GM19397 (cell line): Measurements from ENCODE around the gene PRKCA.

Experiments used
- ATAC-seq: cut with Tn5 transposase; IDR thresholded peaks from one replicate; pipeline ENCODE4 v1.9.1; 2021; ENCODE audit warnings: mild to moderate bottlenecking, moderate library complexity; ENCODE audit not compliant: unreplicated experiment

PRKCA gene

DNA sequence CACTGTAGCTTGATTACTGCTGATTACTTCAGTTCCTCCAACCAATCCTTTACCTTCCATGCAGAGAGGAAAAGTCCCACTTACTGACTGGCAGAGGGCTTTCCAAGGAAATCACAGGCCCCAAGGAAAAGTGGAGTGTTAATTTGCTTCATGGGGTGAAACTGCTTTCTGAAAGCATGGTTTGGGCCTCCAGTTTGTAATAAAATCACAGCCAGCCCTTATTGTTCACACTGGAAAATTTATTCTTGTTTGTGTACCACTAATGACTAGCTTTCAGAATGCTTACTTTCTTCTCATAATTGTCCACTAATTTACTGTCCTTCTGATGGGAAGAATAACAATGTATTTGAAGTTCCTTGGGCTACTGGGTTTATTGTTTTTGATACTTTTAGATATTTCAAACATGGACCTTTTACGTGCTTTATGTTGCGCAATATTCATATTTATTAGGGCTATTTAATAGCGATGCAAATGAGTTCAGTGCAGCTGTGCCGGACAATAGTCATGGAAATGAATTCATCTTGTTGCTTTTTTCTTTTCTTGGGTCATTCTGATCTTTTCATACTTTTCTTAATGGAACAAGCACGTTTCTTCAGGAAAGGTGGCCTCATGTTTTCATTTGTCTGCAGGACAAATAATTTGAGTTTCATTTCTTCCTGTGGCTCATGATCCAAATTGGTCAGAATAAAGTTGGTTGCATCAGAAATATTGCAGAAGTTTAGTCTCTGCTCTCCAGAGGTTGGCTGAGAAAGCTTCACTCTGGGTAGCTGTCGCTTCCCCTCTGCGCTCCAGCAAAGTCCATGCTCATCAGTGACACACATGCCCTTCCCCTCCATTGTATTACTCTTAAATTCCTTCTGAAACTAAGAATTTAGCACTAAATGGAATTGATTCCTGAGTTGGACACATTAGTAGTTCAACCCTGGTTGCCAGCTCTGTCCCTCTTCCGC, 128.7 kb downstream of the PRKCA start:
- ATAC-seq, result no peak

DNA sequence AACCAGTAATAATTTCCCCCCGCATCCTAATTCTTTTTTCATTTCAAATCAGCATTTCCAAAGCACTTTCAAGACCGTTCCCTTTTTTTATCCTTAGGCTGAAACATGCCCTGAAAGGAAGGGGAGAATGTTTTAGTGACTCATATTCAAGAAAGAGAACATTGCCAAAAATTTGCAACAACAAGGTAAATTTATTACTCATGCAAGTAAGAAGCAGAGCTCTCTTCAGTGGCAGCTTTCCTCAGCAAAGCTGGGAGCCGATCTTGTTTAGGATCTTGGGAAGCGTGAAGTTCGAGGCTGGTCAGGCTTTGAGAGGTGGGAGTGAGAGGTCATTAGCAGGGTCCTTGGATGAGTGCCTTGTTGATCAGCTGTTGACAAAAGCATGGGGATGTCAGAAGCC, 129.5 kb downstream of the PRKCA start:
- ATAC-seq, result no peak

DNA sequence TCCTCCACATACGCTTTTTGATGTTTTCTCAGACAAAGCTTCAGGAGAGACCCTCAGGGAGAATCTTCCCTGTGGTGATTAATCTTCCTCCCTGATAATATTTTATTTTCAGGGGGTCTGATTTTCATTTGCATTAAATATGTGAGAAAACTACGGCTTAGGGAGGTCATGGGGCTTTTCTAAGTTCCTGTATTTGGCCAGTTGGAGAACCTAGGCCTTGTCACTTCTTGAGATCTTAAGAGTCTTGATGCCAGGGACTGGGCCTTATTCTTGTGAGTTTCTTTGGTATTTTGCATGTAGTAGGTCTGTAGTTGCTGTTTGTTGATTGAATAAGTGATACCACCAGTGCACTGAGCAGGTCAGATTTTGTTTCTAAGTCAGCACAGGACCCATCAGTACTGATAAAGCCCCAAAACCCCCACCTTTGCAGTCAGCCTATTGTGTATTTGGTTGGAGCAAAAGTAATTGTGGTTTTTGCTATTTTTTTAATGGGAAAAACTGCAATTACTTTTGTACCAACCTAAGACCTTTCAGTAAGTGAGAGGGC, 130.1 kb downstream of the PRKCA start:
- ATAC-seq, result no peak

DNA sequence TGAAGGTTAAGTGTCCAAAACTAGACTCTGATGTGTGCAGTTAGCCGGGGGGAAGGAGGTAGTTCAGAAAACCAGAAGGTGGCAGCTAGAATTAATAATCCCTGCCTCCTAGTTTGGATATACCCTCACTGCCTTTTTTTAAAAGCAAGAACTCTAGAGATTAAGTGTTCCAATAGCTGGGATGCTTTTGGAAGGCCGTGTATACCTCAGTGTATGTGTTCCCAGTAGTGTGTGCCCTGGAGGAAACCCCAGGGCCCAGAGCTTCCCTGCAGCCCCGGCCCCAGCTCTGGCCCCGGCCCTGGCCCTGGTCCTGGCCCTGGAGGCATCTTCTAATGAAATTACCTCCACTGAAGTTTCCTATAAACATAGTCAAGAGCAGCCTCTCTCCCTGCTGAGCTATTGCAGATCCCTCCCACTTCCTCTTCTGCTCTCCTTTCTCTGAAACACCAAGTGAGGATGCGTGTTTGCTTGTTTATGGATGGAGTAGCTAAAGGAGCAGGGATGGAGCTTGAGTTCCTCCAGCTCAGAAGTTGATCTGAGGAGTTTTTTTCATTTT, 130.7 kb downstream of the PRKCA start:
- ATAC-seq, result no peak

DNA sequence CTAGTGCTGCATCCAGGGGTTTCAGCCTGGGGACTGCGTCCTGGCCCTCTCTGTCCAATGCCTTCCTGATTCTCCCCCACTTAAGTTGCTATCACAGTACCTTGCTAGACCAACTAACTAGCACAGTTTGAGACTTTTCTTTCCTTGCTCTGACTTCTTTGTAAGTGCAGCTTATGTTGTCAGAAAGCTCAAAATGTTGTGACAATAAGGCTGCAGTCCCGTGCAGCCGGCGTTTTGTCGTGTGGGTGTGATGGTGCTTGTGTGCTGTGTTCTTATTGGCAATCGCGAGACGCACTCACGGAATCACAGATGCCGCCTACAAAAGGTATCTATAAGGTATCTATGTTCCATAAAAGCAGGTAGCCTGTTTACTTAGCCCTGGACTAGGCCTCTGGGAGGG, 132.8 kb downstream of the PRKCA start:
- no peak for ATAC-seq

DNA sequence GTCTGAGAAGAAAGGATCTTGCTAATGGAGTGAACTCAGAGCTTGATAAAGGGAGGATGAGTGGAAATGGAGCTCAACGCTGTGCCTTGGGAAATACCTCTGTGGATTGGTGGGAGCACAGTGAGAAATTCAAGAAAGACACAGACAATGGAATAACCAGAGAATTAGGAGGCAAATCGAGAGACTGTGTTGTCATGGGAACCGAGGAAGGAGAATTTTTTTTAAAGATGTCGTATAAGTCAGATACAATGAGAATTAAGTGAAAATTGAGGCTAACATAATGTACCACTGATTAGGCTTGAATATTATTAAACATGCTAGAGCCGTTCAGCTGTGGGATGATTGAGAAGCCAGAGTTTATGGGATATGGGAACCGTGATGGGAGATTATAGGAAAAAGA, 134.2 kb downstream of the PRKCA start:
- ATAC-seq, result no peak

DNA sequence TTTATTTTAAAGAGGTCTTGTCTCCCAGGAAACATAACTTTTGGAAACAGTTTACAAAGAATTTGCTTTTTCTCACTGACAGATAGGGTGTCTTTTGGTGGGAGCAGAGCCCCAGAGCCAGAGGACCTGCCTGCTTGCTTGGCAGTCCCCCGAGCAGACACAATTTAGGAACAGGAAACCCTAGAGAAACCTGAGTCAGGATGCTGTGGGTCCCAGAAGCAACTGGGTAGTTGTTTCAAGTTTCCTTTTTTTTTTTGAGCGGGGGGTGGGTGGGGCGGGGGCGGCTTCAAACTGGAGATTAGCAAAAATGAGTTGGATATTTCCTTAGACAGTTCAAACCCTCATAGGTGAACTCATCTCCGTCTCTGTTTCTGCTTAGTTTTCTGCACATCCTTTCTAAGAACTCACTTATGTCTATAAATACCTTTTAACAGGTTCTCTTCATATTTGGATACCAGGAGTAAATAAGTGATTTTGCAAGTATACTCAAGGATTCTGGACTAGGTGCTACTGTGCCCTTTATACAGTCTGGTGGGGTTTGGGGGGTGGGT, 135.1 kb downstream of the PRKCA start:
- no peak for ATAC-seq

DNA sequence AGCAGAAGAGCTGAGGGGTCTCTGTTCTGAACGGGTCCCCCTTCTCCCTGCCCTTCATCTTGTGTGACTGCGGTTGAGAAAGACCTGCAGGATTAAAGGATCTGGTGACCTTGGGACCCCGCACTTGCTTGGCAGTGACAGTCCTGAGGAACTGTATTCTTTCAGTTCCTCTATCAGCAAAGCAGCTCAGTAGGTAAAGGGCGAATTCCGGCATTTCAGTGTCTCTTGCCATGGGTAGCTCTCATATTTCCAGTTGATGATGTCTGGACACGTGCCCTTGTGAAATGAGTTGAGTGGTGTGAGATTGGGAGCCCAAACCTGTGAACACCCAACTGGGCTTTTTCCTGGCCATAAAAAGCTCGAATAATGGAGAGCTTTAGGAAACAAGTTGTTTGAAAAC, 135.7 kb downstream of the PRKCA start:
- ATAC-seq, result no peak

DNA sequence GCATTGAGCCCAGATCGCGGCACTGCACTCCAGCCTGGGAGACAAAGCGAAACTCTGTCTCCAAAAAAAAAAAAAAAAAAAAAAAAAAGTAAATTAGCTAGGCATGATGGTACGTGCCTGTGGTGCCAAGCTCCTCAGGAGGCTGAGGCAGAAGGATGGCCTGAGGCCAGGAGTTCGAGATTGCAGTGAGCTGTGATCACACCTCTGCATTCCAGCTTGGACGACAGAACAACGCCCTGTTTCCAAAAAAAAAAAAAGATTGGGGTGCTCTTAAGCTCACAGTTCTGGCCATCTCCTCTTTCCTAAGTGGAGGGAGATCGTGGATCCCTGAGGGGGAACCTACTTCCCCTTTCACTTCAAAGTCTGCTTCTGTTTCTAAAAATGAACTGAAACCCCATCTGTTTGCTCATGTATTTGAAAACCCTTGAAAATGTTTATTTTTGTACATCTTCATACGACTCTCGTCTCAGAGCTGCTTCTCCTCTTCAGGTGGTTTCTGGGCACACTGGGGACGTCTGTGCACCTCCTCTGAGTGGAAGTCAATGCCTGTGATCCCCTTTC, 138.8 kb downstream of the PRKCA start:
- ATAC-seq, result peak; percentile 80

DNA sequence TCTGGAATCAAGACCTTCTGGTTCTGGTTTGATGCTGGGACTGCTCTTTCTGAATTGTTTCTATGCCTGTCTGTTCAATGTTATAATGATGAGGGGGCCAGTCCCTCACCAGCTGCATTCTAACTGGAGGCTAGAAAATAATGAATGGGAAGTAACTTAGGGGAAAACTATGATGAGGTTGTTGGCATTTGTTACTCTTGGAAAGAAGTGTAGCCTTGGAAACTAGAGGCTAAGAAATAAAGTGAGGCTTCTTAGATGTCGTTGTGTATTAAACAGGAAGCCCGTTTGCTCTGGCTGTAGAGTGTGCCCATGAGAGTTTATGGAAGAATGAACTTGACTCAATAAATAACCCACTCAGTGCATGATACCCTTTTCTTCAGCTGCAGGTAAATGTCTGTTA, 140.8 kb downstream of the PRKCA start:
- ATAC-seq, result no peak

DNA sequence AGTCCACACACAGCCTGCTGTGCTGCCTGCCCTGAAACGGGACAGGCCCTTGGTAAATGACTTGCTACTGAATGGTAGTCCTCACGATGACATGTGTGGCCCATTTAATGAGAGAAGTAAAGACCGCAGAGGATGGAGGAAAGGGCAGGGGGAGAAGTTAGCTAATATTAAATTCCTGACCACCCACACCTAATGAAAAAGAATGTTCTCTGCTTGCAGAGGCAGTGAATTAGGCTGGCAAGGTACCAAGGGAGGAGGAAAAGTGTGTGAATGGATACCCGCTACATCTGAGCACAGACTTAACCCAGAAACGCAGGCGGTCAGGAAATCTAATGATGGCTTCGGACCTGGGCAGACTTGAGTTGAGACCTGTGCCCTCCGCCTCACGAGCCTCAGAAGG, 141.2 kb downstream of the PRKCA start:
- ATAC-seq, result no peak

DNA sequence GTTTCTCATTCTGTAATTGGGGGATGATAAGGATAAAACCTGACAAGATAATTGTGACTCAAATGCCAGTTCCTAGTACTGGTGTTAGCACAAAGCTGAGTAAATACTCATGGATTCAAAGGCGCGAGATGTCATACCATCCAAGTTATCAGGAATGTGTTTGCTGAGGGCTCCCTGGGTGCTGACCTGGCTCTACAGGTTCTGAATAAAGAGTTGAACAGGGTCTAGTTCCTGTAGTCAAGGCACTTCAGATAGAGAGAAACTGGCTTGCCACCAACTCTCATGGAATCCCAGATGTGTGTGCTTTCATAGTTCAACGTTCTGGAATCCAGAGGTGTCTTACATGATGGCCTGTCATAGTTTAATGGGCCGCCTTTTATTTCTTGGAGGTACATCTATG, 141.6 kb downstream of the PRKCA start:
- no peak for ATAC-seq

DNA sequence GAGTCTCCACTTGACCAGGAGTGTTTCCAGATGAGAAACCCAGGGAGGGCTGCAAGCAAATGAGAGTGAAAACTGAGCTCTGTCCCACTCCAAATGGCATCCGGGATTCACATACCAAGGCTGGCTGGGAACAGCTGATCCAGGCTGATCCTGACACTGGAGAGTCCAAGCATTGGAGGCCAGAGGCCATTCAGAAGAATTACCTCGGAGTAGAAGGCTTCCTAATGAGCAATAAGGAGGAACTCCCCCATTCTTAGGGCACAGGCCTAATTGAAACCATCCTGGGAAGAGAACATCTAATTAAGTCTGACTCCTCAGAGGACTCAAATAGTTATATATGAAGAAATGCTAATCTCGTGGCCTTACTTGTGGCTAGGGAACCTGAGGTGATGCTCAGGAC, 142.8 kb downstream of the PRKCA start:
- ATAC-seq, result no peak

DNA sequence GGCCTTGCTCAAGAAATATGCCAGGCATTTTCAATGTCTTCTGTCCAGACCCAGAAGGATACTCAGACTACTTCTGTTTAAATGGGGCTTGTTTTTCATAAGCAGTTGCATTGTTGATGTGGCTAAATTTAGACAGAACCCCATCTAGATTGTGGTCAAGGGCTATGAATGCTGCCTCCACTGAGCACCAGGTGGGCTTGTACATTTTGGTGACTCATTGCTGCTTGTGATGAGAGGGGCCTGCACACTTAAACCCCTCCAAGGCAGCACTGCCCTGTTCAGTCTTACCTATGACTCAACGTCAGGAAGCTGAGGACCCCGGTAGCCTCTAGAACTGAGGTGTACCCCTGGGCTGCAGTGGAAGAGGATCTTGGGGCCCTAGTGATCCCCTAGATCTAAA, 144.0 kb downstream of the PRKCA start:
- ATAC-seq, result no peak

DNA sequence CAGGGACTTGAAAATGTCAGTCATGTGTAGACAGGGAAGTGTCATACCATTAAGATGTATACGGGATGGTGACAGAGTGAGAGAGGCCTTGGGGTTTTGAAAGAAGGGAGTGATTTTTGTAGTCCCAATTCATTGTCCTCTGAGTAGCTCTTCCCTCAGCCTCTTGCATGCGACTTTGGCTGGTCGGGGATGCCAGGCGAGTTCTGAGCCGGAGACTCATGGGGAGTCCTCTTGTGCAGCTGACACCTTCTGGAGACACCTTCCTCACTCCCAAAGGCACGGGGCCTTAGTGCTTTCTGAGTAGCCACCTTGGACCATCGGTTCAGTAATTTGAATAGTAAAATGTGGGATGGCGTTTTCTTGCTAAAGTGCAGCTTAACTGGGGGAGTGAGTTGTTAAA, 144.7 kb downstream of the PRKCA start:
- no peak for ATAC-seq

DNA sequence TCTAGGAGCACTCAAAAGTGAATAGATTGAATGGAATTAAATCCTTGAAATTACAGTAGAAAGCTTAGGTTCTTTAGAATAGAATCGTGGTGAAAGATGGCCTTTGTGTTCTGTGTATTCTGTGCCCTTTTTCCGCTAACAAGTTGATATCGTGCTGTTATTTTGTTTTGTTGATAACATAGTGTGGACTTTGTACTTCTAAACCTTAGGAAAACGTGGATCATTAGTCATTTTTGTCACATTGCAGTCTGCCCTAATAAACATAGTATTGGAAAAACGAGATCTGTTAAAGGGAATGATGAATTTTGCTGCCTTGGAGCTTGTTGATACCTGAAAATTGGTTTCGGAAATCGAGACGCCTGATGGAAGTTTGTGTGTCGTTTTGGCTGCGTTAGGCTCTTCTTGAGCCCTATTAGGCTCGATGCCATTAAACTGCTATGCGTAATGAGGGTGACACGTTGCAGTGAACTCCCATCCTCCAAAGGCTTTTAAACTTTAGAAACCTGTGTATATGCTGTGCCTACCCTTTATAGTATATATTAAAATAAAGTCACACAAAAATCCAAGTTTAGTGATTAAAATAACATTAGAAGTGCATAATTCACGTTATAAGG, 145.7 kb downstream of the PRKCA start:
- no peak for ATAC-seq

DNA sequence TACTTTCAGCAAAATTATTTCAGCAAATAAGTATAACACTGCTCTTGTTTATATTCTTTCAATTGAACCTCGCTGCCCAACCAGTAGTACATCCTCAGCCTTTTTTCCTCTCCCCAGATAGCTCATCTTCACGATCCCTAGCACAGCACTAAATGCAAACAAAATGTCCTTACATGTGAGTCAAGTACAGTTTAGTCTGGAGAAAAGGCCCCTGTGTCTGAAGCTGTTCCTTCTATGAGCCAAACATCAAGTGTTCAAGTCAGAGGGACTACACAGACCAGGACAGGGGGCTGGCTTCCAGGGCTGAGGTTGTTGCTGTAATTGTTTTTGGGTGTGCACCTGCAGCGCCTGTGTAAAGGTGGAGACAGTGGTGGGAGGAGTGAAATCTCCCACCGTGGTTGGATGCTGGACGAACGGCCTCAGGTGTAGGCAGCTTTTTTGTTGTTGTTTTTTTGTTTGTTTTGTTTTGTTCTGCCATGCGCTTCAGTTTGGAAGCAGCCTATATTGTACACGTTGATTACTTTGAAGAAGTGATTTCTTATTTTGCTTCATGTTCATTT, 147.1 kb downstream of the PRKCA start:
- no peak for ATAC-seq

DNA sequence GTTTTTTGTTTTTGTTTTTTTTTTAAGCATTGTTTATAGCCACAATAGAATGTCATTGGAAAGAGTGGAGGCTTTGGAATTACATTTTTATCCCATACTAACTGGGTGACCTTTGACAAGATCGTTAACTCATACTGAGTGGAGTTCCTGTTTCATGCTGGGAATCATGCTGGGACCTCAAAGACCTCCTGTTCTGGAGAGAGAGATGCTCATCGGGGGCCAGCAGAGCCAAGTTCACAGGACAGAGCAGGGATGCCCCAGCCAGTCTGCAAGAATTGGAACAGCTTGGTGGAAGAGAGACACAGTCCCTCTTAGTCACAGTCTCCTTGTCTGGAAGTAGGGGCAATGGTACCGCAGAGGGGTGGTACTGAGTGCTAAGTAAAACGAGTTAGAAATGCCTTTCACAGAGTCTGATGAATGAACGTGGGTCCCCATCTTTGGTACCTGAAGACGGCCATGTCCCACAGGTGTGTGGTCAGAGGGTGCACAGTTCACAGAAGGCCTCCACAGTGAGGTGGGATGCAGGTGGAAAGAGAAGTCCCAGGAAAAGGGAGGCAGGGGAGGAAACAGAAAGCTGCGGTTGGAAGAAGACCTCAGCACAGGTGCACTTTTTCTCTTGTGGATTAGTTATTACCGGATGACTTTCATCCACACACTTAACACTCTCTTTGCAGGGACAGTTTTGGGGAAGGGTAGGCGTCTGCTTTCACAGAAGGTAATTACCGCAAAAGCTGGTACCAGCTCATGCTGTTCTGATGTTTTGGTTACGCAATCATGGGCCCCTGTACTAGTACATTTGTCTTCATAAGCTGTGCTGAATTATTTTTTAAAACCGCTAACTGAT, 147.8 kb downstream of the PRKCA start:
- no peak for ATAC-seq

DNA sequence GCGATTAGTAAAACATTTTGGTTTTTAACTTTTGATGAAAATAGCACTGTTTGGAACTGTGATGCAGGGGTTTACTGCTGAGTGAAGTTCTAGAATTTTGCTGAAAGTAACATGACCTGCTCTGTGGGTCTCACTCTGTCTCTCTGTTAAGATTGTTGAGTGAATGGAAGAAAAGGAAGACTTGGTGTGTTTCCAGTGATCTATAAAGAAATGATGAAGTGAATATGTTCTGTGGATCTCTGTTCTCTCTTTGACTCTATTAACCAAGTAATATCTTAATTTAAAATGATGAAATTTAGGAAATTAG, 148.4 kb downstream of the PRKCA start:
- no peak for ATAC-seq
